Gastrocnemius medialis (tissue), 4 donors: ENCODE measurements around the gene HTR7.

Experiments used
- POLR2A ChIP-seq, 2 donors: fragments of 450-650 bp; IDR thresholded peaks; one replicate each; pipeline ENCODE4 v1.6.1; 2017; ENCODE audit warnings: antibody characterized with exemption in 2 of 2, mild to moderate bottlenecking in 2 of 2, moderate library complexity in 2 of 2
- TF ChIP-seq, protein P1 (sequence below), 5 experiments: fragments of 450-650 bp in 3 of 5; fragments of 200-600 bp in 2 of 5; sonication (generic) in 2 of 5; IDR thresholded peaks in 4 of 5; conservative IDR thresholded peaks in 1 of 5; 1 replicate in 4 of 5; 2 replicates in 1 of 5; pipeline ENCODE4 v1.5.1; 2016 to 2019; ENCODE audit warnings: antibody characterized with exemption in 5 of 5, mild to moderate bottlenecking in 3 of 5, moderate library complexity in 3 of 5

DNA sequence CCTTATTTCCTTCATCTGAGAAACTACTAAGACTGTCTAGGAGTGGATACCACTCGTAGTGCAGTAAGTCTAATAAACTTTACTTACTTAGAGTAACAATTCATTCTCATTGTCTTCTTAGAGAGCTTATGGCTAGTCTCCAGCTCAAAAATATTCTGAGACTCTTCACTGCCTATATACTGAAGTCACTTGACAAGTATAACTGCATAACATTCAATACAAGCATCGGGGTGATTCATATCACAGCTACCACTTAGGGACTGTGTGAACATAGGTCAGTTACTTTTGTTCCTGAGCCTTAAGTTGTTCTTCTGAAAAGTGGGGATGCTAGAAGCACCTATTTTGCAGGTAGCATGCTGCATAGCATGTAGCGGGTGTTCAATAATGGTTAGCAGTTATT lies 111.0 kb downstream of the HTR7 start:
- no peak for TF ChIP-seq POLR2A (IDR thresholded peaks at IDR 0.05)
- TF ChIP-seq, protein P1, sequence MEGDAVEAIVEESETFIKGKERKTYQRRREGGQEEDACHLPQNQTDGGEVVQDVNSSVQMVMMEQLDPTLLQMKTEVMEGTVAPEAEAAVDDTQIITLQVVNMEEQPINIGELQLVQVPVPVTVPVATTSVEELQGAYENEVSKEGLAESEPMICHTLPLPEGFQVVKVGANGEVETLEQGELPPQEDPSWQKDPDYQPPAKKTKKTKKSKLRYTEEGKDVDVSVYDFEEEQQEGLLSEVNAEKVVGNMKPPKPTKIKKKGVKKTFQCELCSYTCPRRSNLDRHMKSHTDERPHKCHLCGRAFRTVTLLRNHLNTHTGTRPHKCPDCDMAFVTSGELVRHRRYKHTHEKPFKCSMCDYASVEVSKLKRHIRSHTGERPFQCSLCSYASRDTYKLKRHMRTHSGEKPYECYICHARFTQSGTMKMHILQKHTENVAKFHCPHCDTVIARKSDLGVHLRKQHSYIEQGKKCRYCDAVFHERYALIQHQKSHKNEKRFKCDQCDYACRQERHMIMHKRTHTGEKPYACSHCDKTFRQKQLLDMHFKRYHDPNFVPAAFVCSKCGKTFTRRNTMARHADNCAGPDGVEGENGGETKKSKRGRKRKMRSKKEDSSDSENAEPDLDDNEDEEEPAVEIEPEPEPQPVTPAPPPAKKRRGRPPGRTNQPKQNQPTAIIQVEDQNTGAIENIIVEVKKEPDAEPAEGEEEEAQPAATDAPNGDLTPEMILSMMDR (IDR thresholded peaks at IDR 0.05 in 4 of 5, conservative IDR thresholded peaks at IDR 0.05 in 1 of 5) = no peak
